Stimulated activated CD8-positive, alpha-beta memory T cell treated with anti-CD3 and anti-CD28 coated beads, Interleukin-7, amount 100 ng/mL, for 1 hour (primary cell): ENCODE data around the gene C1orf50.
"Not testable (repeated sequence)": the region's sequence is repeated elsewhere in the genome, so short reads cannot be mapped to it uniquely, and the experiment has no call there.

Source experiments
- DNase-seq, 2 donors: peaks; one replicate each; pipeline ENCODE4 v3.0.0-alpha.2; 2020; ENCODE audit warnings: low read depth in 2 of 2

Gene C1orf50

GRCh38 chr1:42739753-42740700 lies 27.0 kb upstream of the C1orf50 start, which contains the start of gene CLDN19:
CLDN19 (minus strand) TSS chr1:42740236; CDS start chr1:42740063, 173 bp downstream.
- no peak for DNase-seq

- DNase-seq: no peak
These were observed 26.0 kb upstream of the C1orf50 start for GRCh38 chr1:42740851-42741580.

- no peak for DNase-seq
These were observed 25.3 kb upstream of the C1orf50 start for GRCh38 chr1:42741706-42742105.

GRCh38 chr1:42742141-42742540 lies 24.9 kb upstream of the C1orf50 start:
- no peak for DNase-seq

DNA sequence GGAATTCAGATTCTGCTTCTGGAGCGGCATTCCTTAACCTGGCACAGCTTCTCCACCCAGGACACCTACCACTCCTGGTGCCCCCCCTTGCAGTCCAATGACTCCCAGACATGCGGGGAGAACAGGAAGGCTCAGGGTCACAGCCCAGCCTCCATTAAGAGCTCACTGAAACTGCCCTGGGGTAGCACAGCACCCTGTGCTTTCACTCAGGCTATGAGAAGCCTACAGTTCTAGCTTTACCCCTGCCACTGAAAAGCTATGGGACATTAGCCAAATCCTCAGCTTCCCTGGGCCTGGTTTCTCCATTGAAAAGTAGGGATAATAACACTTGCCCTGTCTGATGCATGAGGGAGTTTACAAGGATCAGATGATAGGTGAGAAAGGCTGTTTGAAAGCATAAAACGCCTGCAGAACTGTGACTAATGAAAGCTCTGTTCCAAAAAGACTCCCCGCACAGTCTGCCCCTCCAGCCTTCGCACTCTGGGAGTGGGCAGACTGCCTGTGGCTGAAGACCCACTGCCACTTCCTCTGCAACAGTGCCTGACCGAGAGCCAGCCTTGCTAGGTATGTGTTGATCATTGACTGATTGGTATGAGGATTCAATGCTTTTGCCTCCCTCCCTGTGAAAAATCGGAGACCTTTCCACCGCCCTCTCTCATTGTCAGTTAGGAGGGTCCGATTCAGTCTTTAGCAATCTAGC lies 24.3 kb upstream of the C1orf50 start:
- no peak for DNase-seq

DNA sequence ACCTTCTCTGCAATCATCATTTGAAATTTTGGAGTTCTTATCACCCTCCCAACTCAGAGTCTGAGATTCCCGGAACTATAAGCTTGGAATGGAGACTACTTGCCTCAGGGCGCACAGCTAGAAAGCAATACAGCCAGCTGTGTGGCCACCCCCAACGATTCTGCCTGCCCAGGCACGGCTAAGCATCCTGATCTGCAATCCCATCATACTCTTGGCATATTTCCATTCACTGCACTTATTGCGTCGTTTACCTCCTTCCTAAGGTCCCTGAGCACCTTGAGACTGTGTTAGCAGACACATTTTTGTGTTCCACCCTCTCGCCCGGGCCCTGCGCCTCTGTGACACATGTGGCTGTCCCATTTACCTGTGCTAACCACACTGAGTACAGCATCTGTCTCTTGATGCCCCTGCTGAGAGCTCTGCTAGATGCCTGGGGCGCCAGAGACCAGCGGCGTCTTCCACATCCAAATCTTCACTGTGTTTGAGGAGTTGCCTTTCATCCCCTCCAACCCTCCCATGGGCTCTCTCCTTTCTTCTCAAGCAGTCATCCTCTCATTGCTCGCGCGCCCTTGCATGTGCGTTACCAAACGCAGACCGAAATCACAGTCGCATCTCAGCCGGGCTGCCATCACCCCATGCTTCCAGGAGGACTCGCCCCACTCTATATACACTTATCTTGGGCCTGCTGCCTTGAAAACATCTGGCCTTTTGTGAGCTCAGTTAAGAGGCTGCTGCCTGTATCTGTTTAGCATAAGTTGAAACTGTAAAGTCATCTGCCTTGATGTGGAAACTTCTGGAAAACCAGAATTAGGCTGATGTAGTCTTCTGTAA lies 23.5 kb upstream of the C1orf50 start:
- DNase-seq: no peak

DNA sequence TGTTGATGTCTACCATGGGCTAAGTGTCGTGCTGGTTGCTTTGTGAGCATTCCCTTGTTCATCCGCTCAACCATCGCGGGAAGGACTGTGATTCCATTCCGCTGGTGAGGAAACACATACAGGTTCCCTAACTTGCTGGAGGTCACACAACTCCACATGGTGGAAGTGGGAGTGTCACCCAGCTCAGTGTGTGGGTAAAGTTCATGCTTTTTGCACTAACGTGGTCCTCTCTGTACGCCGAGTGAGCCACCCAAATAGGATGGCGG lies 23.0 kb upstream of the C1orf50 start:
- no peak for DNase-seq

- DNase-seq: no peak
These were observed 21.2 kb upstream of the C1orf50 start for GRCh38 chr1:42745851-42746250.

- DNase-seq: no peak
These were observed 20.5 kb upstream of the C1orf50 start for GRCh38 chr1:42746436-42747105.

GRCh38 chr1:42747125-42747524 lies 19.9 kb upstream of the C1orf50 start:
- DNase-seq: peak in 1 of 2 donors; percentile 31

- DNase-seq: no peak
These were observed 19.0 kb upstream of the C1orf50 start for GRCh38 chr1:42748021-42748420.

- no peak for DNase-seq
These were observed 18.3 kb upstream of the C1orf50 start for GRCh38 chr1:42748461-42749410.

GRCh38 chr1:42750041-42750440 lies 17.0 kb upstream of the C1orf50 start:
- DNase-seq: no peak

GRCh38 chr1:42751511-42752070 lies 15.5 kb upstream of the C1orf50 start:
- not testable (repeated sequence) for DNase-seq

DNA sequence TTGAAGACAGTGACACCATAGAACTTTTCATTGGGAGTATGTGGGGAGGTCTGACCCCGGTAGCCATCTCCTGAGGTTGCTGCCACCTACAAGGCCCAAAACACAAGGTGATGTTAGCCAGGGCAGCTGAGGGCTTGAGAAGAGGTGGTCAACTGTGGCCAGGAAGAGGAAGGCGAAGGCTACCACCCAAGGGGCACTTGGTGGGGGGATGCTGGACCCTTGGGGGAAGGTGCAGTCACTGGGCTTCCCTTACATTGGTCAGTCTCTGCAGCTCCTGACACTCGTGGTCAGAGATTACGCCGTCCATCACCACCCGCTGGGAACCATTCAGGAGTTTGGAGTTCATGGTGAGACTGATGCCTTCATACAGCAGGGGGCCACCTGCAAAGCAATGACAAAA lies 14.8 kb upstream of the C1orf50 start:
- no peak for DNase-seq

GRCh38 chr1:42753070-42753469 lies 14.0 kb upstream of the C1orf50 start:
- no peak for DNase-seq

DNA sequence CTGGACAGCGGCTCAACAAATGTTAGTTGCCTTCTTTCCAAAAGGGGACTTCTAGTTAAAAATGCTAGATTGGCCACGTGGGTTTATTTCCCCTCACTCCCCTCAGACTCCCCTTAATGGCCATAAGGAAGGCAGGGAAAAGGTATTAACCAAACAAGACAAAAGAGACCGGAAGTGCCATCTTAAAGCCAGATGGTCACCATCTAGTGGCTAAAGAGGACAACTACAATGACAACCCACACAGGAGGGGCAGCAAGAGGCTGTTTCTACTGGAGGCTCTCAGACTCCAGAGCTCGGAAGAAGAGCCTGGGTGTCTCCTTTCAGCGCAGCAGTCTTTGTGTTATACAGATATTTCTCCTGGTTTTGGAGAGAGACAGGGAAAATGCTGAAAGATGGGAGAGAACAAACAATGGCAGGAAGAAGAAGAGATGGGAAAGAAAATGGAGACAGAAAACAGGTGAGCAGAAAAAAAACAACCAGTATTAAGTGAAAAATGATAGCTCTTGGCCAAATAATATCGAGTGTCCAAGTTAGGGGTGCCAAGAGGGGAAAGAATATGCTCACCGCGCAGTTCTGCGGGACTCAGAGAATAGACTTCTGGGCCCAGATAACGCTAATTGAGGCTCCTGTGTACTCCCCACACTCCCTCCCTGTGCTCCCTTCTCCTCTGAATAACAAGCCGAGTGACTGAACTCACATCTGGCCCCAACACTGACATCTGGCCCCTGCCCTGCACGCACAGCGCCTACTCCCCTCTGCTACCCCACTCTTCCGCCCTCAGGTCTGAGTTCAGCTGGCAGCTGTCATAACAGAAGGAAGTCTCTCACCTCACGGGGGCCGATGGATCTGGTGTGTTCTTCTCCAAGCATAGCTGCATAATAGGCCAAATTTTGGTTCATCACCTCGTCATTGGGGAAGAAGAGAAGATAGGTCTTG lies 9.8 kb upstream of the C1orf50 start:
- DNase-seq: no peak

DNA sequence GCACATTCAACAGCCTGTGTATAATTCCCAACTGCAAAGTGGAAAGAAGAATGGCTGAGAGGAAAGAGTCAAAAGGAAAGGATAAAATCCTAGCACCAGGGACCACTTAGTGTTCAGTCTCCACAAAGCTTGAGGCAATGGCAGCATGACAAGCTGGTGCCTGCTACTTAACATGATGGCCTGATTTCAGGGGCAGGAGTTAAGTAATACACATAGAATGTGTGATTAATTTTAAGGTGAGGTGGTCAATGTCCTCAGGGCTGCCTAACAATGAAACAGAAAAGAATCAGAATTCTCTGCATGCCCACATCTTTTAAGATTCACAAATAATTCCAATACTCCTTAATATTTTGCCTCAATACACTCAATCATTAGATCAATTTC lies 9.2 kb upstream of the C1orf50 start:
- no peak for DNase-seq
